Measurements from ENCODE around the gene SUSD2. TPM values are rescaled to one million over a fixed set of nuclear protein-coding genes. Genes with fewer than 3 reads are reported as not detected.

SUSD2 gene
- total and polyA plus RNA-seq, 9 of the 15 experiments (the other 6 are each of a cell fraction or from before 2014, with no cell fraction given) = 0.01 to 0.16 (median 0.04) TPM; not detected in 4

DNA sequence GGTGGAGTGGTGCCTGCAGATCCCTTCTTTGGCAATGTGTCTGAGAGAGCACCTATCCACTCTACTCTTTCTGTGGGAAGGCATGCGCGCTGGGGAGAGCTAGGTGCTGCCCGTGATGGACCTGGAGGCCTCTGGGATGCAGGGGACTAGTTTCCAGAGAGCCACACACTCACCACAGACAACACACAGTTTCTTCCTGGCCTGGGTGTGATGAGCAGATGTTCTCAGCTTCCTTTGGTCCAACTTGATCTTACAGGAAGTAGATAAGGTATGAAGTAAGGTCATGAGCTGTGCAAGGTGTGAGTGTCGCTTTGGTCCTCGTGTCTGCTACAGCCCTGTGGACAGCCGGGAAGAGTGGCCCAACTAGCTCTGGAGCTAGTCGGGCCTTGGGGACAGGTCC is 27.3 kb upstream of the SUSD2 start (continued):
- TF ChIP-seq HMG20A (CRISPR knock-in tag; conservative IDR thresholded peaks at IDR 0.05) (no peak), RBM39 (optimal IDR thresholded peaks at IDR 0.05; ENCODE audit: low read depth, low read length) (no peak), ZNF408 (CRISPR knock-in tag; IDR thresholded peaks at IDR 0.05; ENCODE audit: low read depth) (no peak), NCOA4 (IDR thresholded peaks at IDR 0.05; ENCODE audit: partially characterized antibody) (no peak), THAP12 (CRISPR knock-in tag; IDR thresholded peaks at IDR 0.05) (no peak)

DNA sequence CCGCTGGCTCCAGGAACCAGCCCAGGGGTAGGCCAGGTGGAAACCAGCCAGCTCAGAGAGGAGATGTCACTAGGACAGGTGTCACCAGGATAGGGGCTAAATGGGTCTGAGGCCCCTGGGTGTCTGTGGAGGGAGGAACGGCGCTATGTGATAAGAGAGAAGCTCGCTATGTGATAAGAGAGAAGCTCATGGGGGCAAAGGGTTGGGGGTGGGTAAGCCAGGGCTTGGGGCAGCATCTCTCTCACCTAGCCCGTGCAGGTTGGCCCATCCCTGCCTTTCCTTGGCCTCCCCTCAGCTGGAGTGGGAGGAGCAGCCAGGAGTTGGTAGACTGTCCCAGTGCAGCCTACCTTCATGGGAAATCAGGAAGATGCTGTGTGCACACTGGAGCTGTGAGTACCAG is 26.5 kb upstream of the SUSD2 start:
- intact Hi-C loops (cut with micrococcal nuclease) = no loop called here

More for the DNA sequence above, 26.5 kb upstream of the SUSD2 start:
- Histone ChIP-seq H3K9me1 (ENCODE audit: control insufficient read depth, insufficient read depth, low read length) (peaks cover 3% of the 10 kb centered on the region), H2AFZ (ENCODE audit: low read depth, low read length) (no peak overlapping the region), H3K4me3 (no peak overlapping the region), H4K20me1 (replicated peaks; ENCODE audit: control insufficient read depth, insufficient read depth, low read length) (no peaks in the 10 kb centered on the region), H3K4me1 (replicated peaks in 1 of 2; ENCODE audit: control insufficient read depth in 2 of 2, insufficient read depth in 2 of 2, low read length in 2 of 2) (peaks cover 9 to 29% of the 10 kb centered on the region in 2 experiments; a peak in 4 of 5 replicates), H3K9me3 (replicated peaks; ENCODE audit: control insufficient read depth, insufficient read depth, low read depth, low read length) (no peaks in the 10 kb centered on the region), H3K36me3 (ENCODE audit: control insufficient read depth, insufficient read depth, low read length) (peaks cover 26% of the 10 kb centered on the region; the same call in 2 of the 3 replicates), H3K27ac (ENCODE audit: extremely low read depth, low read depth, low read length) (no peak overlapping the region), H3K9ac (ENCODE audit: insufficient read depth in 1 of 2, low read depth in 2 of 2, low read length in 2 of 2) (0 out of 4 replicates have a peak overlapping the region, but pooled peaks of 1 of the 2 experiments have one; percentile 52), H3K27me3 (ENCODE audit: control insufficient read depth in 2 of 2, insufficient read depth in 2 of 2, low read length in 2 of 2) (no peaks in the 10 kb centered on the region), H3K4me2 (ENCODE audit: insufficient read depth, low read length) (no peak overlapping the region), H3K79me2 (ENCODE audit: control insufficient read depth, insufficient read depth, low read length) (no peaks in the 10 kb centered on the region; the same call in 2 of the 3 replicates)
- ChIA-PET POLR2A (interaction anchor here (0.6 to 1.8 kb wide), 5 partner anchors 11 to 29 kb away, joined by 3 to 8 read pairs (median 3); no protein-coding TSS in a partner anchor), CTCF (ENCODE audit: low intra/inter-chr PET ratio) (no interaction called here)
- in situ Hi-C loops (cut with MboI) = no loop called here
- ATAC-seq (no peak), DNase-seq (ENCODE audit: extremely low read depth in 1 of 4, low spot score in 3 of 4) (no peak), FAIRE-seq (no peak)
- no TSS peak for BruUV-seq (replicated peaks)
- TF ChIP-seq COPS2 (conservative IDR thresholded peaks at IDR 0.05) (no peak), SAP30 (IDR thresholded peaks at IDR 0.05; ENCODE audit: borderline replicate concordance, insufficient read depth, low read depth, low read length, poor library complexity, severe bottlenecking) (no peak)
- 58% methylated on average over 4 of the region's 5 CpGs for whole genome bisulfite sequencing (ENCODE audit: insufficient coverage, low coverage, missing lambda C conversion rate)
